Activated CD8-positive, alpha-beta memory T cell treated with anti-CD3 and anti-CD28 coated beads, Interleukin-2, amount 50 U/mL, for 24 hours (primary cell): ENCODE results near the gene EIPR1.

Source experiments
- DNase-seq: peaks from one replicate; pipeline ENCODE4 v3.0.0-alpha.2; 2020; ENCODE audit errors: extremely low read depth

The EIPR1 gene

GRCh38 chr2:3324036-3324386, 53.6 kb downstream of the EIPR1 start:
- no peak for DNase-seq

- DNase-seq = no peak
Measured at GRCh38 chr2:3323360-3324035, 54.1 kb downstream of the EIPR1 start.

GRCh38 chr2:3322311-3322970, 55.2 kb downstream of the EIPR1 start:
- no peak for DNase-seq

DNA sequence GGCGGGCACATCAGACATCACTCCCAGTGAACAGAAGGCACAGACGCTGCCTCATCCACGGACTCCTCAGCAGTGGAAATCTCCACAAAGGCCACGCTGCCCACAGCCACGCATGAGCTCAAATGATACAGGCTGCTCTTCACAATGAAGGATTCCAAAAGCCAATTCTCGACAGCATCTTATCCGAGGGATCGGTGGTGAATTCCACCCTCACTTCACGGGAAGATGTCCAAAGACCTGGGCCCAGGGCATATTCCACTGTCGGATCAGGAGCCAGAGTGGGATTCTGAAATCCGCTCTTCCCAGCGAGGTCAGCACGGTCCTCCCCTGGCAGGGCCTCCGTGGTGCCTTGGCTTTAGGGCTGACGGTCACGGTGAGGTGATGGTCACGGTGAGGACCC, 55.8 kb downstream of the EIPR1 start:
- DNase-seq = no peak

DNA sequence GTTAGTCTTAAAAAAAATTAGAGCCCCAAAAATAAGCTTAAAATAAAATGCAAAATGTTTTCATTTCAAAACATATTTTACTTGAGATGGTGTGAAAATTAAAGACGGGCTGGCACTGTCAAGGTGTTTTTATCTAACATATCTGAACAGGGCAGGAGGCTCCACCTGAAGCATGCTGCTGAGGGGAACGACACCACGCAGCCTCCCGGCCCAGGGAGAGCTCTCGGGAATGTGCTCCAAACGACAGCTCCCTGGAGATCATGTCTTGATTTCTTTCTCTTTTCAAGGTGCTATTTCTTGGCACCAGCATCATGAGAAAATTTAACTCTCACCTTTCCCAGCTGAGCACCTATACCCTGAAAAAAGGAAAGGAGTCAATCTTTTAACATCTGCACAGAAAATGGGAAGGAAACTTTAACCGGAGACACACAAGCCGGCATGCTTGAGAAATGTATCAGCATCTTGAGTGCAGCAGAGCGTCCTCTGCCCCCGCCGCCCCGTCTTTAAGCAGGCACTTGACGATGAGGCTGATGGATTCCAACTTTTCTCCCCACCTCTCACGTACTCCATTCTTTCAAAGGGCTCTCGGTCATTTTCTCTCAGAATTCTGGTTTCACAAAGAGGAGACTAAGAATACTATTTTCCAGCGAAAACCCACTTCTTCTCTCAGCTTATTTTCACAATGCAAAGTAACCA, 56.6 kb downstream of the EIPR1 start:
- DNase-seq = no peak

- no peak for DNase-seq
Measured at GRCh38 chr2:3319745-3320566, 57.7 kb downstream of the EIPR1 start.

DNA sequence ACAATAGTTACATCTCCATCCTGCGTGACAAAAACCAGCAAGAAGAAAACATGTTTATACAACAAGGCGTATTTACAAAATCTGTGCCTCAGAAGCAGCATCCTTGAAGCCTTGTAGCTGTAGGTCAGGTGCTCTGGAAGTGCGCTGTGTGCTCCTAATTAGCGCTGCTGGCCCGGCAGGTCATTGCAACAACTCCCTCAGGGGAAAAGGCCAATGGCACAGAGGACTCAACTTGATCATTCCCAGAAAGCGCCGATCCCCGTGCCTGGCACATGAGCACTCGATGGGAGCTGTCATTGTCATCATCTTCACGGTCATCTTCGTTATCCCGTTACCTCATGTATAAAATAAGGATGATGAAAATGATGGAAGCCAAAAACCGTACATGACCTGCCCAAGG, 58.5 kb downstream of the EIPR1 start:
- no peak for DNase-seq

GRCh38 chr2:3317871-3318590, 59.6 kb downstream of the EIPR1 start:
- DNase-seq = no peak

- DNase-seq = no peak
Measured at GRCh38 chr2:3317277-3317685, 60.3 kb downstream of the EIPR1 start.

- no peak for DNase-seq
Measured at GRCh38 chr2:3316456-3317276, 61.0 kb downstream of the EIPR1 start.

DNA sequence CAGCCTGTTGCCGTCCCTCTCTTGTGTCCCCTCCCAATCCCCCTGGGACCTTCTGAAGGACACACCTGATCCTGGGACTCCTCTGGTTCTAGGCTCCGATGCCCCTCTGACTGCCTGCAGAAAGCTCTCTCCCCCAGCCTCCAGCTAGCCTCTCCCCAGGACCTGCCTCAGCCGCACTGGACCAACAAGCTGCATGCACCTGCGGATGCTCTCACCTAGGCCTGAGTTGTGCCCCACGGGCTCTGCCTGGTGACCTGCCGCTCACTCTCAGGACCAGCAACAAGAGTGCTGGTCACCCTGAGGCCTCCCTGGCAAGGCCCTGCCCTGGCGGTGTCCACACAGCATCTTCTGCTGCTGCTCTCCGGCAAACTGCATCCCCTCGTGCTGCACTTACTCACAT, 63.0 kb downstream of the EIPR1 start:
- no peak for DNase-seq

DNA sequence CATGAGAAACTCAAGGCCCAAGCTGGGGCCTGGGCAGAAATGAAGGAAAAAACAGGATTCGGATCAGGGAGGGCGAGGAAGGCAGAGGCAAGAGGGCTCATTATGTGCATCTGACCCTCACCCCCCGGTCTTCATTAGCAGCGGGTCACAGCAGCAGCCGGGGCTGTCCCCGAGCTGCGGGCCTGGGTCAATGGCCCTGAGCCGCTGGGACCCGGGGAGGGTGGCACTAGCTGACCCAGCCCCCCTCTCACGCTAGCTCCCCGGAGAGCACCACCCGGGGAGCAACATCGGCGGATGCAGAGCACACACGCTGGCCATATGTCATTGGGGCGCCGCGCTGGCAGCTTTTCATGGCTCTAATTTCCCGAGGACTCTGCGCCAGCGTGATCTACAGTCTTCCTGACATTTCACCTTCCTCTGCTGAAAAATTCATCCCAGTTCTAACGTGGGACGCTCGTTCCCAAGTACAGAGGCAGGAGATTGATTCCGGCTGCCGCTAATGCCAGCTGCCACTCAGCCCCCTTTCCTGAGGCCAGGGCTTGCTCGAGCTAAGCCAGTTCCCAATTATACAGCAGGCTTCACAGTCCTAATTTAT, 63.7 kb downstream of the EIPR1 start:
- no peak for DNase-seq

DNA sequence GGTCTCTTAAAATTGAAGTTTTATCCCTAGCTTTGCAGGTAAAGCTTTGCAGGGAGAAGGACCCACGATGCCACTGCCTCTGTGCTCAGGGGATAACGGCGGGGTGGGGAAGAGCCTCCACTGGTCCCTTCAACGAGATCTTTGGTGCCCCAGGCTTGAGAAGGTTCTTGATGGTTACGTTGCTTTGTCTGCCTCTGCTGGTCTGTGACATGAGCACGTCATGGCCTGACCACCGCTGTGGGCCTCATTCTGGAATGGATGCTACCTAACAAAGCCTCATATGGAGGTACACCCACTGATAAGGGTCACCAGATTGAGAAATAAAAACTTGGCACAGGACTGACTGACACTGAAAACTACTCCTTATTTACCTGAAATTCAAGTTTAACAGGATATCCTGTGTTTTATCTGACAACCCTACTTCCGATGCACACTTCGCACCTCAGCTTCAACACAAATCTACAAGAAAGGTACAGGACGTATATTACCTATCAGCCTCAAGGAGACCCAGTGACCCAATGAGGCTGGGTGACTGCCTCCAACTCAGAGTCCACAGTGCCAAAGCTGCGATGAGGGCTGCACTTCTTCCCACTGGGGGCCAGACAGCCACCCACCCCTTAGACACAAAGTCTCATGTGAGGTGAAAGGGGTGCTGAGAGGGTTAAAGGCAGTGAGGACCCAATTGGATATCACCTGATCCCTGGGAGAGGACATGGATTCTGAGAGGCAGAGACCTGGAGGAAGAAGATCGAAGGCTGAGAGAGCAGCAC, 64.9 kb downstream of the EIPR1 start:
- DNase-seq = no peak

DNA sequence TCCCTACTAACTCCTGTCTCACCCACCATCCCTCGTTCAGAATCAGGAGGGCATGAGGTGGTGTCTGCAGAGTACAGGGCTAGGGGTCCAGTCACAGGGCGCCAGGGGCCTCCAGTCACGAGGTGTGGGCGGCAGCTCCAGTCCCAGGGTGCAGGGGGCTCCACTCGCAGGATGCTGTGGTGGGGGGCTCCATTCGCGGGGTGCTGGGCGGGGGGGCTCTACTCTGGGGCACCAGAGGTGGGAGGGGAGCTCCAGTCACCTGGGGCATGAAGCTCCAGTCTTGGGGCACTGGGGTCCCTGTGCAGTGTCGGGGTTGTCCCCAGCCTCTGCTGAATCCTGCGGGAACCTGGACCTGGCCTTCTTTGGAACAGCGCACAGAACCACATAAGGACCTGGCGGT, 66.0 kb downstream of the EIPR1 start:
- no peak for DNase-seq

GRCh38 chr2:3309496-3310355, 67.9 kb downstream of the EIPR1 start:
- no peak for DNase-seq

GRCh38 chr2:3307901-3308300, 69.7 kb downstream of the EIPR1 start:
- DNase-seq = no peak

- no peak for DNase-seq
Measured at GRCh38 chr2:3307236-3307635, 70.4 kb downstream of the EIPR1 start.

DNA sequence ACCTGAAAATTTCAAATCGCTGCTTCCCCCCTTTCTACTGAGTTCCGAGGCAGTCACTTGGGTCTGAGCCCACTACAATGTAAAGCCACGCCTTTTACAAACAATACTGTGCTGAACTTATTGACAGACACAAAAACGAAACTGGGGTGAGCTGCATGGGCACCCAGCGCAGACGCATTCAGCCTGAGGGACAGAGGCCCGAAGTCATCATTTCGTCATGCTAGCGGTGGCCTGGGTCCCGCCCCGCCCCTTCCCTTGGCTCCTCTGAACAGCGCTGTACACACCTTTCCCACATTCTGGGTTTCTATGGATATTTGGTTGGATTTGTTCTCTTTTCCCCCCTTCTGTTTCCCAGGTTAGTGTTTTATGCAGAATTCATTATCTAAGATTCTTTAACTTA, 71.7 kb downstream of the EIPR1 start:
- DNase-seq = no peak

GRCh38 chr2:3305431-3305830, 72.2 kb downstream of the EIPR1 start:
- DNase-seq = no peak
